MM.1S (cell line): ENCODE measurements around the gene CDH22.

ENCODE experiments used
- CTCF ChIP-seq: fragments of 300-600 bp; sonication (generic); IDR thresholded peaks from 2 replicates; pipeline ENCODE4 v1.5.1; 2016; ENCODE audit warnings: antibody characterized with exemption, low read length, mixed read lengths
- EZH2 ChIP-seq: fragments of 300-600 bp; sonication (generic); optimal IDR thresholded peaks from 2 replicates; pipeline ENCODE3; 2017; ENCODE audit warnings: low read depth, mild to moderate bottlenecking, antibody characterized with exemption, low read length, mixed read lengths
- EZH2phosphoT487 ChIP-seq: fragments of 300-600 bp; sonication (generic); IDR thresholded peaks from 2 replicates; pipeline ENCODE4 v1.6.1; 2018; ENCODE audit warnings: antibody characterized with exemption, low read length

- TF ChIP-seq CTCF, result no peak
- TF ChIP-seq EZH2, result no peak
- TF ChIP-seq EZH2phosphoT487, result no peak
Observed at GRCh38 chr20:46331611-46332361, 23.5 kb upstream of the CDH22 start.
